CD4-positive, CD25-positive, alpha-beta regulatory T cell (primary cell): Measurements from ENCODE around the gene POLR2A. TPM values are rescaled to one million over a fixed set of nuclear protein-coding genes. Genes with fewer than 3 reads are reported as not detected.

Source experiments
- ATAC-seq, 2 donors: fragments of 150-1000 bp; cut with Tn5 transposase; one replicate each; pipeline ENCODE4 v1.10.0; 2021; ENCODE audit warnings: low read depth in 2 of 2, moderate number of reproducible peaks in 2 of 2, moderate library complexity in 1 of 2
- DNase-seq, 3 donors: peaks; one replicate each; pipeline versions ENCODE4 v3.0.0 to v3.0.0-alpha.2; 2012 to 2022; ENCODE audit warnings: mixed read lengths in 1 of 3
- H3K27ac ChIP-seq: one replicate; pipeline ENCODE4 v1.7.0; 2013; ENCODE audit warnings: mild to moderate bottlenecking, low read length; ENCODE audit not compliant: insufficient read depth, poor library complexity, severe bottlenecking
- H3K27me3 ChIP-seq: one replicate; pipeline ENCODE4 v1.7.0; 2013; ENCODE audit warnings: low read length; ENCODE audit not compliant: control insufficient read depth, insufficient read depth
- H3K36me3 ChIP-seq: one replicate; pipeline ENCODE4 v1.7.0; 2013; ENCODE audit warnings: mild to moderate bottlenecking, low read length, moderate library complexity; ENCODE audit not compliant: control insufficient read depth, insufficient read depth
- H3K4me1 ChIP-seq: 2 replicates; pipeline ENCODE4 v1.7.0; 2013; ENCODE audit warnings: mild to moderate bottlenecking, low read length; ENCODE audit not compliant: insufficient read depth, control insufficient read depth, poor library complexity, severe bottlenecking
- H3K4me3 ChIP-seq: one replicate; pipeline ENCODE4 v1.7.0; 2013; ENCODE audit warnings: low read depth, mild to moderate bottlenecking, low read length, moderate library complexity
- H3K9me3 ChIP-seq, 2 experiments: 1 replicate in 1 of 2; 2 replicates in 1 of 2; pipeline ENCODE4 v1.7.0; 2013; ENCODE audit warnings: low read length in 2 of 2, mild to moderate bottlenecking in 1 of 2, moderate library complexity in 1 of 2; ENCODE audit not compliant: control insufficient read depth in 2 of 2
- H3K27ac Mint-ChIP-seq, 3 donors: one replicate each; pipeline ENCODE4 v1.8.0; 2020 to 2022; ENCODE audit warnings: mild to moderate bottlenecking in 3 of 3, mixed read lengths in 3 of 3, moderate library complexity in 2 of 3
- H3K27me3 Mint-ChIP-seq: one replicate; pipeline ENCODE4 v1.8.0; 2022; ENCODE audit warnings: mild to moderate bottlenecking, mixed read lengths
- H3K36me3 Mint-ChIP-seq: one replicate; pipeline ENCODE4 v1.8.0; 2020; ENCODE audit warnings: mixed read lengths
- H3K4me1 Mint-ChIP-seq, 4 donors: one replicate each; pipeline ENCODE4 v1.8.0; 2020 to 2022; ENCODE audit warnings: mixed read lengths in 4 of 4, mild to moderate bottlenecking in 1 of 4
- H3K4me3 Mint-ChIP-seq, 4 donors: one replicate each; pipeline ENCODE4 v1.8.0; 2020 to 2022; ENCODE audit warnings: mild to moderate bottlenecking in 4 of 4, mixed read lengths in 4 of 4, moderate library complexity in 3 of 4
- H3K9me3 Mint-ChIP-seq, 7 donors: one replicate each; pipeline ENCODE4 v1.8.0; 2020 to 2022; ENCODE audit warnings: mixed read lengths in 7 of 7, mild to moderate bottlenecking in 3 of 7, moderate library complexity in 2 of 7
- polyA plus RNA-seq, 4 donors: library from polyadenylated mRNA; unstranded; fragments of 300-500 nt; fragmentation: Illumina TruSeq; gene quantifications; one replicate each; pipeline ENCODE4 v1.2.3, GENCODE V29; 2021
- total RNA-seq: library from RNA; stranded (reverse); gene quantifications from one replicate; pipeline ENCODE4 v1.2.3, GENCODE V29; 2022

The POLR2A gene
- total RNA-seq (568 TPM), polyA plus RNA-seq (10 to 100 TPM; 32.3 to 44.0 (median 37.2) TPM)

GRCh38 chr17:7484067-7484918 is at the start of gene POLR2A:
Gene POLR2A, plus strand, starts transcription at chr17:7484366.
- H3K27me3 Mint-ChIP-seq = peaks cover 10% of the 10 kb centered on the region
- H3K4me3 Mint-ChIP-seq = peak within 1 kb of the TSS; percentile 98 to 99 (median 98)
- peaks cover 10% of the 10 kb centered on the region for H3K36me3 Mint-ChIP-seq
- H3K9me3 ChIP-seq = no peaks in the 10 kb centered on the region
- ATAC-seq (peak; percentile 69 to 70), DNase-seq (peak; percentile 94 to 99 (median 98))
- H3K4me1 ChIP-seq = peaks cover 64% of the 10 kb centered on the region
- H3K27me3 ChIP-seq = no peaks in the 10 kb centered on the region
- peak within 1 kb of the TSS; percentile 100 for H3K27ac ChIP-seq
- peak within 1 kb of the TSS; percentile 100 for H3K27ac Mint-ChIP-seq
- peaks cover 31 to 80% (median 59%) of the 10 kb centered on the region in 4 donors for H3K4me1 Mint-ChIP-seq
- no peaks in the 10 kb centered on the region for H3K36me3 ChIP-seq
- peak within 1 kb of the TSS; percentile 94 for H3K4me3 ChIP-seq
- peaks cover 0 to 1% (median 0%) of the 10 kb centered on the region in 7 donors for H3K9me3 Mint-ChIP-seq

DNA sequence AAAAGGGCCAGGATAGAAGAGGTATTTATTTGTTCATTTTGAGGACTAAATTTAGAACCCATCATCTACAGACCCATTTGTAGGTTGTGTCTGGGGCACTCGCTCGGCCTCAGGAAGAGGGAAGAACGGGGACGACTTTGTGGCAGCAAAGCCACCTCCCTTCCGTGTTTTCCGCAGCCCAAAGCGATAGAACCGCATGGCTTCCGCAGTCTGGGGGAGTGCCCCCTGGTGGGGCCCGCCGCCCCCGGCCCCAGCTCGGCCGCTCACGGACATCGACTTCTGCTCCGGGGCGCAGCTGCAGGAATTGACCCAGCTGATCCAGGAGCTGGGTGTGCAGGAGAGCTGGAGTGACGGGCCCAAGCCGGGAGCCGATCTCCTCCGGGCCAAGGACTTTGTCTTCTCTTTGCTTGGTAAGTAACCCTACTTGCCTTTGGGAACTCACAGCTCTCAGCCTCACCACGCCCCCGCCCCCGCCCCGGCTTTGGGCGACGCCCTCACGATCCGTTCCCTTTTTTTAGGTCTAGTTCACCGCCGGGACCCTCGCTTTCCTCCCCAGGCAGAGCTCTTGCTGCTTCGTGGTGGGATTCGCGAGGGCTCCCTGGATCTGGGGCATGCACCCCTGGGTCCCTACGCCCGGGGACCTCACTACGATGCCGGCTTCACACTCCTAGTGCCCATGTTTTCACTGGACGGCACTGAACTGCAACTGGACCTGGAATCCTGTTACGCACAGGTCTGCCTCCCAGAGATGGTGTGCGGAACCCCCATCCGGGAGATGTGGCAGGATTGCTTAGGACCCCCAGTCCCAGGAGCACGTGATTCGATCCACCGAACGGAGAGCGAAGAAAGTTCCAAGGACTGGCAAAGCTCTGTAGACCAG is 48.2 kb upstream of the POLR2A start:
- Histone ChIP-seq H3K4me3 (peak overlapping the region; percentile 90), H3K4me1 (peaks cover 54% of the 10 kb centered on the region)

GRCh38 chr17:7436556-7437368 is 47.4 kb upstream of the POLR2A start:
- peak overlapping the region; percentile 82 to 98 (median 97) for H3K27ac Mint-ChIP-seq
- Histone ChIP-seq H3K4me1 (peaks cover 56% of the 10 kb centered on the region), H3K9me3 (no peaks in the 10 kb centered on the region), H3K4me3 (peak overlapping the region; percentile 70), H3K27ac (peak overlapping the region; percentile 93), H3K36me3 (no peaks in the 10 kb centered on the region), H3K27me3 (peaks cover 16% of the 10 kb centered on the region)
- peaks cover 5 to 55% (median 31%) of the 10 kb centered on the region in 4 donors for H3K4me1 Mint-ChIP-seq
- H3K4me3 Mint-ChIP-seq = peak overlapping the region; percentile 93 to 96 (median 95)
- H3K27me3 Mint-ChIP-seq = peaks cover 43% of the 10 kb centered on the region
- peaks cover 12% of the 10 kb centered on the region for H3K36me3 Mint-ChIP-seq
- DNase-seq (peak; percentile 65 to 88 (median 85)), ATAC-seq (peak; percentile 68 to 72)
- H3K9me3 Mint-ChIP-seq = no peaks in the 10 kb centered on the region

More for the DNA sequence above, 48.2 kb upstream of the POLR2A start:
- Histone ChIP-seq H3K9me3 (no peaks in the 10 kb centered on the region), H3K27ac (peak overlapping the region; percentile 93), H3K27me3 (peaks cover 7% of the 10 kb centered on the region), H3K36me3 (no peaks in the 10 kb centered on the region)
- Mint-ChIP-seq H3K4me3 (peak overlapping the region; percentile 93 to 96 (median 95)), H3K27me3 (peaks cover 34% of the 10 kb centered on the region), H3K36me3 (peaks cover 10% of the 10 kb centered on the region), H3K27ac (peak overlapping the region; percentile 92 to 98 (median 97)), H3K9me3 (no peaks in the 10 kb centered on the region), H3K4me1 (peaks cover 5 to 51% (median 31%) of the 10 kb centered on the region in 4 donors)
- ATAC-seq = peak; percentile 22 to 23
- peak in 2 of 3 donors; percentile 48 to 81 for DNase-seq

GRCh38 chr17:7437369-7437863 is 46.8 kb upstream of the POLR2A start:
- Histone ChIP-seq H3K27me3 (peaks cover 20% of the 10 kb centered on the region), H3K27ac (peak overlapping the region; percentile 93), H3K36me3 (no peaks in the 10 kb centered on the region), H3K4me3 (no peak overlapping the region), H3K9me3 (no peaks in the 10 kb centered on the region), H3K4me1 (peaks cover 56% of the 10 kb centered on the region)
- peak overlapping the region in 2 of 3 donors; percentile 65 to 90 for H3K27ac Mint-ChIP-seq
- H3K9me3 Mint-ChIP-seq = peaks cover 0 to 1% (median 0%) of the 10 kb centered on the region in 7 donors
- peaks cover 49% of the 10 kb centered on the region for H3K27me3 Mint-ChIP-seq
- DNase-seq (no peak), ATAC-seq (no peak)
- H3K4me1 Mint-ChIP-seq = peaks cover 5 to 56% (median 31%) of the 10 kb centered on the region in 4 donors
- H3K4me3 Mint-ChIP-seq = peak overlapping the region in 3 of 4 donors; percentile 40 to 96 (median 72)
- H3K36me3 Mint-ChIP-seq = peaks cover 14% of the 10 kb centered on the region

DNA sequence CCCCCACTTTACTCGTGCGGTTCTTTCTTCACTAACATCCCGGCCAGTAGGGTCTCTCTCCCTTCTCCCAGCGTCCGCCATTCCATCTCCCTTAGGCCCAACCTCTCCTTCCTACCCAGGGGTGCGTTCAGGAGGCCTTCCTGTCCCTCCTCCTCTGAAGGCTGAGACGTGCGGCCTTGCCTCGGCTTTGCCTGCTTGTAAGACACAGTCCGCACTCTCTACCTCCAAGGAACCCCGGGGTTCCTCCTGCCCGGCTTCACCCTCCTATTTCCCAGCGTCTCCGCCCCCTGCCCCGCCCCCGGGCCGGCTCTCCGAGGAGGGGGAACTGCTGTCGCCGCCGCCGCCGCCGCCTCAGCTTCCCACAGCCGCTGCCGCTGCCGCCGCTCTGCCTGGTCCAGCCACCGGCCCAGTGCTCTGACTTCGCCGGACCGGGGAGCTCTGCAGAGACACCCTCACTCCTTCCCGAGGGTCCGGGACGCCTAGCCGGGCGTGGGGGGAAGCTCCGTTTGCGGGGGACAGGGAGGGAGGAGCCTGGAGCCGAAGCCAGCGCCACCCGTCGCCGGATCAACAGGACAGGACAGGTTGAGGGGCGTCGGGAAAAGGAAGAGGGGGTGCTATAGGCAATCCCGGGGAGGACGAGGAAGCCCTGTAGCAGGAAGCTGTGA is 46.1 kb upstream of the POLR2A start:
- Histone ChIP-seq H3K27me3 (peaks cover 23% of the 10 kb centered on the region), H3K4me1 (peaks cover 56% of the 10 kb centered on the region)

GRCh38 chr17:7438656-7439460 is 45.3 kb upstream of the POLR2A start:
- Histone ChIP-seq H3K4me3 (no peak overlapping the region), H3K27ac (no peak overlapping the region), H3K36me3 (no peaks in the 10 kb centered on the region), H3K4me1 (peaks cover 56% of the 10 kb centered on the region), H3K27me3 (peaks cover 23% of the 10 kb centered on the region), H3K9me3 (no peaks in the 10 kb centered on the region)
- H3K27me3 Mint-ChIP-seq = peaks cover 64% of the 10 kb centered on the region
- DNase-seq (no peak), ATAC-seq (no peak)
- peak overlapping the region in 2 of 3 donors; percentile 40 to 62 for H3K27ac Mint-ChIP-seq
- peaks cover 14% of the 10 kb centered on the region for H3K36me3 Mint-ChIP-seq
- H3K9me3 Mint-ChIP-seq = peaks cover 0 to 2% (median 0%) of the 10 kb centered on the region in 7 donors
- H3K4me1 Mint-ChIP-seq = peaks cover 5 to 56% (median 31%) of the 10 kb centered on the region in 4 donors
- peak overlapping the region; percentile 62 to 87 (median 78) for H3K4me3 Mint-ChIP-seq

More for the DNA sequence above, 46.1 kb upstream of the POLR2A start:
- ATAC-seq (no peak), DNase-seq (peak in 2 of 3 donors; percentile 31 to 39)
- peaks cover 0 to 2% (median 0%) of the 10 kb centered on the region in 7 donors for H3K9me3 Mint-ChIP-seq
- Histone ChIP-seq H3K9me3 (no peaks in the 10 kb centered on the region), H3K4me3 (no peak overlapping the region), H3K36me3 (no peaks in the 10 kb centered on the region), H3K27ac (no peak overlapping the region)
- peak overlapping the region in 2 of 3 donors; percentile 62 to 90 for H3K27ac Mint-ChIP-seq
- peaks cover 5 to 56% (median 31%) of the 10 kb centered on the region in 4 donors for H3K4me1 Mint-ChIP-seq
- H3K27me3 Mint-ChIP-seq = peaks cover 56% of the 10 kb centered on the region
- peak overlapping the region; percentile 62 to 89 (median 78) for H3K4me3 Mint-ChIP-seq
- peaks cover 14% of the 10 kb centered on the region for H3K36me3 Mint-ChIP-seq
